Measurements from ENCODE around the gene PPA2. TPM values are rescaled to one million over a fixed set of nuclear protein-coding genes. Genes with fewer than 3 reads are reported as not detected.

PPA2 gene
- total RNA-seq, 1 donor from 2014 or later = 27.0 TPM

- no peaks in the 10 kb centered on the region for H3K4me1 Mint-ChIP-seq (ENCODE audit: low read depth, unreplicated experiment)
- peaks cover 2% of the 10 kb centered on the region for H3K27me3 Mint-ChIP-seq (ENCODE audit: unreplicated experiment)
- H3K9me3 Mint-ChIP-seq (ENCODE audit: unreplicated experiment) = no peaks in the 10 kb centered on the region
- no peak for TF ChIP-seq CTCF (IDR thresholded peaks at IDR 0.05; ENCODE audit: partially characterized antibody, unreplicated experiment)
- no peak for DNase-seq
- H3K36me3 Mint-ChIP-seq (ENCODE audit: unreplicated experiment) = peaks cover 8% of the 10 kb centered on the region
- no peak overlapping the region for H3K4me3 Mint-ChIP-seq (ENCODE audit: unreplicated experiment)
- H3K27ac Mint-ChIP-seq (ENCODE audit: unreplicated experiment) = no peak overlapping the region
Observed at GRCh38 chr4:105430811-105431210, 43.1 kb downstream of the PPA2 start.

- H3K27ac Mint-ChIP-seq (ENCODE audit: unreplicated experiment) = no peak overlapping the region
- DNase-seq = no peak
- TF ChIP-seq CTCF (IDR thresholded peaks at IDR 0.05; ENCODE audit: partially characterized antibody, unreplicated experiment) = no peak
- no peaks in the 10 kb centered on the region for H3K4me1 Mint-ChIP-seq (ENCODE audit: low read depth, unreplicated experiment)
- no peaks in the 10 kb centered on the region for H3K36me3 Mint-ChIP-seq (ENCODE audit: unreplicated experiment)
- no peaks in the 10 kb centered on the region for H3K9me3 Mint-ChIP-seq (ENCODE audit: unreplicated experiment)
- no peak overlapping the region for H3K4me3 Mint-ChIP-seq (ENCODE audit: unreplicated experiment)
- H3K27me3 Mint-ChIP-seq (ENCODE audit: unreplicated experiment) = peaks cover 2% of the 10 kb centered on the region
Observed at GRCh38 chr4:105426187-105426897, 47.5 kb downstream of the PPA2 start.

- no peak for TF ChIP-seq CTCF (IDR thresholded peaks at IDR 0.05; ENCODE audit: partially characterized antibody, unreplicated experiment)
- Mint-ChIP-seq H3K9me3 (ENCODE audit: unreplicated experiment) (no peaks in the 10 kb centered on the region), H3K4me3 (ENCODE audit: unreplicated experiment) (no peak overlapping the region), H3K36me3 (ENCODE audit: unreplicated experiment) (no peaks in the 10 kb centered on the region), H3K27me3 (ENCODE audit: unreplicated experiment) (no peaks in the 10 kb centered on the region), H3K27ac (ENCODE audit: unreplicated experiment) (no peak overlapping the region), H3K4me1 (ENCODE audit: low read depth, unreplicated experiment) (peaks cover 3% of the 10 kb centered on the region)
- DNase-seq = no peak
Observed at GRCh38 chr4:105422207-105422920, 51.5 kb downstream of the PPA2 start.

GRCh38 chr4:105417624-105418023 is 56.2 kb downstream of the PPA2 start:
- DNase-seq = no peak
- H3K27me3 Mint-ChIP-seq (ENCODE audit: unreplicated experiment) = no peaks in the 10 kb centered on the region
- no peak overlapping the region for H3K4me3 Mint-ChIP-seq (ENCODE audit: unreplicated experiment)
- H3K4me1 Mint-ChIP-seq (ENCODE audit: low read depth, unreplicated experiment) = peaks cover 3% of the 10 kb centered on the region
- TF ChIP-seq CTCF (IDR thresholded peaks at IDR 0.05; ENCODE audit: partially characterized antibody, unreplicated experiment) = no peak
- H3K36me3 Mint-ChIP-seq (ENCODE audit: unreplicated experiment) = no peaks in the 10 kb centered on the region
- no peaks in the 10 kb centered on the region for H3K9me3 Mint-ChIP-seq (ENCODE audit: unreplicated experiment)
- H3K27ac Mint-ChIP-seq (ENCODE audit: unreplicated experiment) = no peak overlapping the region

- no peak for TF ChIP-seq CTCF (IDR thresholded peaks at IDR 0.05; ENCODE audit: partially characterized antibody, unreplicated experiment)
- Mint-ChIP-seq H3K9me3 (ENCODE audit: unreplicated experiment) (peaks cover 3% of the 10 kb centered on the region), H3K36me3 (ENCODE audit: unreplicated experiment) (no peaks in the 10 kb centered on the region), H3K4me1 (ENCODE audit: low read depth, unreplicated experiment) (peaks cover 3% of the 10 kb centered on the region), H3K27ac (ENCODE audit: unreplicated experiment) (no peak overlapping the region), H3K27me3 (ENCODE audit: unreplicated experiment) (no peaks in the 10 kb centered on the region), H3K4me3 (ENCODE audit: unreplicated experiment) (no peak overlapping the region)
- no peak for DNase-seq
Observed at GRCh38 chr4:105415281-105415744, 58.5 kb downstream of the PPA2 start.
